Transverse colon (tissue), 3 donors: Measurements from ENCODE around the gene NUDT13.

Experiments used
- CTCF ChIP-seq, 5 experiments: fragments of 200-600 bp in 3 of 5; fragments of 450-650 bp in 2 of 5; sonication (generic) in 3 of 5; IDR thresholded peaks; 1 replicate in 2 of 5; 2 replicates in 3 of 5; pipeline ENCODE4 v1.5.1; 2016 to 2017; ENCODE audit warnings: antibody characterized with exemption in 5 of 5, inconsistent platforms in 3 of 5, mild to moderate bottlenecking in 2 of 5, moderate library complexity in 1 of 5
- EP300 ChIP-seq: sonication (generic); formaldehyde crosslinking; IDR thresholded peaks from one replicate; pipeline ENCODE4 v1.6.1; 2017; ENCODE audit warnings: antibody characterized with exemption, low read depth

DNA sequence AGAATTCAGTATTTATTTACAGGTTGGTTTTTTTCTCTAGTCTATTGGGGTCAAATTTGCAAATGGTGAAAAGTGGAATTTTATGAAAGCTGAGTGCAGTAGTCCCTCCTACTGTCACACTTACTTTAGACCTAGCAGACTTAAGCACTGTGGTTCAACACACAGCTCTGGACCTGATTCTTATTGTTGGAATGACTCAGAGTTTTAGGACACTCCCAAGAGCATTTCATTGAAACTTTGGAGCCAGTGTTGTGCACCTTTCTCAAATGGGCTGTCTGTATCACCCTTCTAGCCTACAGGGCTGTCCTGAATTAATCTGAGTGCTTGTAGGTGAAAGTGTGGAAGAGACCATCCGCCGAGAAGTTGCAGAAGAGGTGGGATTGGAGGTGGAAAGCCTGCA is 16.1 kb downstream of the NUDT13 start:
- TF ChIP-seq CTCF (IDR thresholded peaks at IDR 0.05) (no peak), EP300 (no peak)
